DOHH2 (cell line): ENCODE data around the gene TTK.

Experiments used
- EZH2phosphoT487 ChIP-seq: fragments of 200-600 bp; sonication (generic); IDR thresholded peaks from 2 replicates; pipeline ENCODE4 v1.6.1; 2017; ENCODE audit warnings: borderline replicate concordance, mild to moderate bottlenecking, antibody characterized with exemption, low read length, moderate library complexity, mixed read lengths
- TF ChIP-seq, protein P1 (sequence below): fragments of 200-600 bp; sonication (generic); IDR thresholded peaks from one replicate; pipeline ENCODE4 v1.5.1; 2014; ENCODE audit warnings: antibody characterized with exemption, mild to moderate bottlenecking, low read depth, low read length; ENCODE audit not compliant: poor library complexity, severe bottlenecking

DNA sequence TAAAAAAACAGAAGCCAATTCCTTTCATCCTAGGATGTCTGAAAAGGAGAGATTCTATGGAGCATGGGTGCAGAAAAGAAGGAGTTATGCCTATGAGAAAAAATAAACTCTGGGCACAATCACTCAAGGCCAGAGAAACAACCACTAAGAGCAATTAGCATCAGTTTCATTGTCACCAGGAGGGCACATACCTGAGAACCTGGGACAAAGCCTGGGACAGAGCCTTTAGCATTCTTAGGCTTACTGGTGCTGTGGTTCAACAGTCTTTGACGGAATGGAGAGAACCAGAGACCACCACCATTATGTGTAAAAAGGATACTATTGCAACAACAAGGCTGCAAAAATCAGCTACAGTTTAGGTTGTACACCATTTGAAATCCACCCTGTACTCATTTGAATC is 72.6 kb downstream of the TTK start:
- TF ChIP-seq, protein P1, sequence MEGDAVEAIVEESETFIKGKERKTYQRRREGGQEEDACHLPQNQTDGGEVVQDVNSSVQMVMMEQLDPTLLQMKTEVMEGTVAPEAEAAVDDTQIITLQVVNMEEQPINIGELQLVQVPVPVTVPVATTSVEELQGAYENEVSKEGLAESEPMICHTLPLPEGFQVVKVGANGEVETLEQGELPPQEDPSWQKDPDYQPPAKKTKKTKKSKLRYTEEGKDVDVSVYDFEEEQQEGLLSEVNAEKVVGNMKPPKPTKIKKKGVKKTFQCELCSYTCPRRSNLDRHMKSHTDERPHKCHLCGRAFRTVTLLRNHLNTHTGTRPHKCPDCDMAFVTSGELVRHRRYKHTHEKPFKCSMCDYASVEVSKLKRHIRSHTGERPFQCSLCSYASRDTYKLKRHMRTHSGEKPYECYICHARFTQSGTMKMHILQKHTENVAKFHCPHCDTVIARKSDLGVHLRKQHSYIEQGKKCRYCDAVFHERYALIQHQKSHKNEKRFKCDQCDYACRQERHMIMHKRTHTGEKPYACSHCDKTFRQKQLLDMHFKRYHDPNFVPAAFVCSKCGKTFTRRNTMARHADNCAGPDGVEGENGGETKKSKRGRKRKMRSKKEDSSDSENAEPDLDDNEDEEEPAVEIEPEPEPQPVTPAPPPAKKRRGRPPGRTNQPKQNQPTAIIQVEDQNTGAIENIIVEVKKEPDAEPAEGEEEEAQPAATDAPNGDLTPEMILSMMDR: no peak
- TF ChIP-seq EZH2phosphoT487: no peak
